ENCODE measurements around the gene USP24.
"Not testable (repeated sequence)": the region's sequence is repeated elsewhere in the genome, so short reads cannot be mapped to it uniquely, and the experiment has no call there.

The USP24 gene

GRCh38 chr1:55049914-55050278, 165.3 kb downstream of the USP24 start:
- no peak for DNase-seq

- no peak for DNase-seq
Measured at GRCh38 chr1:55049271-55049913, 165.8 kb downstream of the USP24 start.

- no peak for DNase-seq
Measured at GRCh38 chr1:55048453-55049270, 166.5 kb downstream of the USP24 start.

- DNase-seq = no peak
Measured at GRCh38 chr1:55047611-55048010, 167.6 kb downstream of the USP24 start.

- DNase-seq = no peak
Measured at GRCh38 chr1:55046871-55047270, 168.3 kb downstream of the USP24 start.

- DNase-seq = no peak
Measured at GRCh38 chr1:55045430-55045829, 169.7 kb downstream of the USP24 start.

GRCh38 chr1:55044617-55045397, 170.4 kb downstream of the USP24 start:
- DNase-seq = no peak

GRCh38 chr1:55043726-55044125, 171.4 kb downstream of the USP24 start:
- DNase-seq = no peak

- DNase-seq = no peak
Measured at GRCh38 chr1:55043011-55043410, 172.2 kb downstream of the USP24 start.

GRCh38 chr1:55041613-55042012, 173.6 kb downstream of the USP24 start:
- no peak for DNase-seq

GRCh38 chr1:55040933-55041494, 174.2 kb downstream of the USP24 start:
- DNase-seq = no peak

- DNase-seq = no peak
Measured at GRCh38 chr1:55040083-55040932, 174.9 kb downstream of the USP24 start.

- no peak for DNase-seq
Measured at GRCh38 chr1:55039342-55040082, 175.7 kb downstream of the USP24 start, which contains the start of gene PCSK9. PCSK9 (plus strand) TSS chr1:55039548; CDS start chr1:55039838, 290 bp downstream.

GRCh38 chr1:55038974-55039341, 176.2 kb downstream of the USP24 start:
- no peak for DNase-seq

GRCh38 chr1:55038552-55038838, 176.7 kb downstream of the USP24 start:
- no peak for DNase-seq

- no peak for DNase-seq
Measured at GRCh38 chr1:55037733-55038551, 177.2 kb downstream of the USP24 start.

GRCh38 chr1:55035904-55036303, 179.3 kb downstream of the USP24 start:
- no peak for DNase-seq

- no peak for DNase-seq
Measured at GRCh38 chr1:55034476-55035133, 180.6 kb downstream of the USP24 start.

GRCh38 chr1:55033265-55033614, 181.9 kb downstream of the USP24 start:
- no peak for DNase-seq

GRCh38 chr1:55031098-55031497, 184.1 kb downstream of the USP24 start:
- DNase-seq = not testable (repeated sequence)
